WTC11 (cell line): Measurements from ENCODE around the gene SMYD5. TPM values are rescaled to one million over a fixed set of nuclear protein-coding genes. Genes with fewer than 3 reads are reported as not detected.
"Not testable (repeated sequence)": the region's sequence is repeated elsewhere in the genome, so short reads cannot be mapped to it uniquely, and the experiment has no call there.

ENCODE experiments used
- ATAC-seq: fragments of 200-7000 bp; cut with Tn5 transposase; 2 replicates; pipeline ENCODE4 v1.10.0; 2021; ENCODE audit warnings: mild to moderate bottlenecking, moderate library complexity
- CTCF ChIA-PET: fragments of 300-600 bp; sonication (Branson Sonifier 250); formaldehyde crosslinking; loops from one replicate; lab custom pipeline; 2021; ENCODE audit warnings: antibody characterized with exemption; lab: Charles Lee
- POLR2A ChIA-PET: fragments of 350-600 bp; sonication (Branson Sonifier 250); formaldehyde crosslinking; loops from one replicate; lab custom pipeline; 2021; ENCODE audit warnings: antibody characterized with exemption; lab: Charles Lee
- DNase-seq: peaks from one replicate; pipeline ENCODE4 v3.0.0; 2021; ENCODE audit warnings: low spot score
- H3K27ac Mint-ChIP-seq: 2 replicates; pipeline ENCODE4 v1.8.0; 2021; ENCODE audit warnings: mixed read lengths
- H3K27me3 Mint-ChIP-seq: 2 replicates; pipeline ENCODE4 v1.8.0; 2021; ENCODE audit warnings: low read depth, mild to moderate bottlenecking, moderate library complexity, mixed read lengths
- H3K36me3 Mint-ChIP-seq: 2 replicates; pipeline ENCODE4 v1.8.0; 2021; ENCODE audit warnings: mixed read lengths
- H3K4me1 Mint-ChIP-seq: 2 replicates; pipeline ENCODE4 v1.8.0; 2022; ENCODE audit warnings: mixed read lengths
- H3K4me3 Mint-ChIP-seq: 2 replicates; pipeline ENCODE4 v1.8.0; 2021; ENCODE audit warnings: mild to moderate bottlenecking, moderate library complexity, mixed read lengths
- H3K9me3 Mint-ChIP-seq: 2 replicates; pipeline ENCODE4 v1.8.0; 2021; ENCODE audit warnings: mixed read lengths
- FOXP1 ChIP-seq: sonication (generic); formaldehyde crosslinking; IDR thresholded peaks from 2 replicates; pipeline ENCODE4 v1.8.0; 2022; ENCODE audit warnings: missing genetic modification reagents, mild to moderate bottlenecking, moderate library complexity, borderline replicate concordance
- HMGA2 ChIP-seq: fragments of 250-450 bp; sonication (Bioruptor Pico); IDR thresholded peaks from 2 replicates; pipeline ENCODE4 v1.4.0; 2021; ENCODE audit warnings: mild to moderate bottlenecking, moderate library complexity
- IRF2 ChIP-seq: sonication (generic); formaldehyde crosslinking; IDR thresholded peaks from 2 replicates; pipeline ENCODE4 v1.8.0; 2022; ENCODE audit warnings: low read depth, missing genetic modification reagents, borderline replicate concordance
- NFATC4 ChIP-seq: fragments of 250-450 bp; sonication (Bioruptor Pico); IDR thresholded peaks from 2 replicates; pipeline ENCODE4 v1.9.0; 2021; ENCODE audit warnings: mild to moderate bottlenecking
- OVOL2 ChIP-seq: fragments of 250-450 bp; sonication (Bioruptor Pico); IDR thresholded peaks from 2 replicates; pipeline ENCODE4 v1.9.0; 2021; ENCODE audit warnings: mild to moderate bottlenecking, borderline replicate concordance
- SOX15 ChIP-seq: fragments of 250-450 bp; sonication (Bioruptor Pico); IDR thresholded peaks from 2 replicates; pipeline ENCODE4 v1.9.0; 2021; ENCODE audit warnings: mild to moderate bottlenecking
- TP53 ChIP-seq: sonication (generic); formaldehyde crosslinking; IDR thresholded peaks from 2 replicates; pipeline ENCODE4 v1.8.1; 2023; ENCODE audit warnings: mild to moderate bottlenecking, missing genetic modification reagents
- ZNF232 ChIP-seq: sonication (generic); formaldehyde crosslinking; IDR thresholded peaks from 2 replicates; pipeline ENCODE4 v1.8.0; 2022; ENCODE audit warnings: mild to moderate bottlenecking, missing genetic modification reagents
- ZNF396 ChIP-seq: fragments of 250-450 bp; sonication (Bioruptor Pico); IDR thresholded peaks from 2 replicates; pipeline ENCODE4 v1.8.0; 2021; ENCODE audit warnings: mild to moderate bottlenecking, moderate library complexity, borderline replicate concordance
- total RNA-seq: library from RNA; stranded (reverse); gene quantifications from 3 replicates; pipeline ENCODE4 v1.2.3, GENCODE V29; 2021
- TF ChIP-seq, protein P1 (sequence below): sonication (generic); formaldehyde crosslinking; IDR thresholded peaks from 2 replicates; pipeline ENCODE4 v1.8.1; 2023; ENCODE audit warnings: mild to moderate bottlenecking, missing genetic modification reagents, moderate library complexity
- TF ChIP-seq, protein P2 (sequence below): sonication (generic); formaldehyde crosslinking; IDR thresholded peaks from 2 replicates; pipeline ENCODE4 v1.8.0; 2023; ENCODE audit warnings: missing genetic modification reagents, mild to moderate bottlenecking, borderline replicate concordance
- TF ChIP-seq, protein P3 (sequence below): sonication (generic); formaldehyde crosslinking; IDR thresholded peaks from 2 replicates; pipeline ENCODE4 v1.8.0; 2023; ENCODE audit warnings: missing genetic modification reagents
- TF ChIP-seq, protein P4 (sequence below): sonication (generic); formaldehyde crosslinking; IDR thresholded peaks from 2 replicates; pipeline ENCODE4 v1.8.1; 2022; ENCODE audit warnings: low read depth, mild to moderate bottlenecking, moderate library complexity, missing genetic modification reagents, borderline replicate concordance
- TF ChIP-seq, protein P5 (sequence below): sonication (generic); formaldehyde crosslinking; conservative IDR thresholded peaks from 2 replicates; pipeline ENCODE4 v1.8.1; 2023; ENCODE audit warnings: mild to moderate bottlenecking, low read depth, missing genetic modification reagents, moderate library complexity

SMYD5 gene
- total RNA-seq, 1 experiment from 2014 or later, result 46.7 TPM

DNA sequence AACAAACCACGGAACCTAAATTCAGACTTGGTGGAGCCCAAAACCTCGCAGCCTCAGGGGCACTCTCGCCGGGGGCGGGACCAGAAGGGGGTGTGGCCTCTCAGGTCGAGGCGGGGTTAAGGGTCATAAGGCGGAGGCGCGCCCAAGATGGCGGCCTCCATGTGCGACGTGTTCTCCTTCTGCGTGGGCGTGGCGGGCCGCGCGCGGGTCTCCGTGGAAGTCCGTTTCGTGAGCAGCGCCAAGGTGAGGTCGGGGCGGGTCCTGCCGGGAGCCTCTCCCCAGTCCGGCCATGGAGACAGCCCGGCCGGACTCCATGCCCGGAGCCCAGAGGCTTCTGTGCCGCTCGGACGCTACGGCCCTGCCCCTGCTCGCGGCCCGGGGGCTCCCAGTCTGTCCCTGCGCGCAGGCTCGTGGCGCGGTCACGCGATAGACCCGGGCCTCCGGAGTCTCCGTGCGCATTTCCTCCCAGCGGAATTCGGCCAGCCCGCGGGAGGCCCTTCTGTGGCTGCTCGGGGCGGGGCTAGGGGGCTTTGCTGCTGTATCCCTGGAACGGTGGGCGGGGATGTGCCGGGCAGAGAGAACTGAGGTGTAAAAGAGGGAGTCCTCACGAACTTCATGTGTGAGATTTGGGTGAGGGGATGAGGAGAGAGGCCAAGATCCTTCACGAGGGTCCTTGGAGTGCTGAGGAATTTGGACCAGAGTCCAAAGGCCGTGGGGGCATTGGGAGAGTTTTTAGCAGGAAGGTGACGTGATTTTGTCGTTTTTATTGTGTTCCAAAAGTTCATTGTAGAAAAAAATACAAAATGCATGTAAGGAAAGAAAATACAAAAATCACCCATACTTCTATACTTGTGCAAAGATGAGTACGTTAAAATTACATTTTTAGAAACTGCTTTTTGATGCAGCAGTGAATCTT is at the start of gene SMYD5 (continued):
- TF ChIP-seq NFATC4 (CRISPR knock-in tag) (no peak), IRF2 (CRISPR knock-in tag) (no peak), SOX15 (no peak), ZNF232 (CRISPR knock-in tag) (no peak), HMGA2 (CRISPR knock-in tag) (no peak), OVOL2 (CRISPR knock-in tag) (no peak), ZNF396 (CRISPR knock-in tag) (no peak), FOXP1 (peak; percentile 85; the same call in 1 of the 2 replicates), TP53 (no peak)
- TF ChIP-seq, protein P1, sequence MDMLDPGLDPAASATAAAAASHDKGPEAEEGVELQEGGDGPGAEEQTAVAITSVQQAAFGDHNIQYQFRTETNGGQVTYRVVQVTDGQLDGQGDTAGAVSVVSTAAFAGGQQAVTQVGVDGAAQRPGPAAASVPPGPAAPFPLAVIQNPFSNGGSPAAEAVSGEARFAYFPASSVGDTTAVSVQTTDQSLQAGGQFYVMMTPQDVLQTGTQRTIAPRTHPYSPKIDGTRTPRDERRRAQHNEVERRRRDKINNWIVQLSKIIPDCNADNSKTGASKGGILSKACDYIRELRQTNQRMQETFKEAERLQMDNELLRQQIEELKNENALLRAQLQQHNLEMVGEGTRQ (CRISPR knock-in tag), result peak; percentile 39; the same call in 1 of the 2 replicates
- TF ChIP-seq, protein P2, sequence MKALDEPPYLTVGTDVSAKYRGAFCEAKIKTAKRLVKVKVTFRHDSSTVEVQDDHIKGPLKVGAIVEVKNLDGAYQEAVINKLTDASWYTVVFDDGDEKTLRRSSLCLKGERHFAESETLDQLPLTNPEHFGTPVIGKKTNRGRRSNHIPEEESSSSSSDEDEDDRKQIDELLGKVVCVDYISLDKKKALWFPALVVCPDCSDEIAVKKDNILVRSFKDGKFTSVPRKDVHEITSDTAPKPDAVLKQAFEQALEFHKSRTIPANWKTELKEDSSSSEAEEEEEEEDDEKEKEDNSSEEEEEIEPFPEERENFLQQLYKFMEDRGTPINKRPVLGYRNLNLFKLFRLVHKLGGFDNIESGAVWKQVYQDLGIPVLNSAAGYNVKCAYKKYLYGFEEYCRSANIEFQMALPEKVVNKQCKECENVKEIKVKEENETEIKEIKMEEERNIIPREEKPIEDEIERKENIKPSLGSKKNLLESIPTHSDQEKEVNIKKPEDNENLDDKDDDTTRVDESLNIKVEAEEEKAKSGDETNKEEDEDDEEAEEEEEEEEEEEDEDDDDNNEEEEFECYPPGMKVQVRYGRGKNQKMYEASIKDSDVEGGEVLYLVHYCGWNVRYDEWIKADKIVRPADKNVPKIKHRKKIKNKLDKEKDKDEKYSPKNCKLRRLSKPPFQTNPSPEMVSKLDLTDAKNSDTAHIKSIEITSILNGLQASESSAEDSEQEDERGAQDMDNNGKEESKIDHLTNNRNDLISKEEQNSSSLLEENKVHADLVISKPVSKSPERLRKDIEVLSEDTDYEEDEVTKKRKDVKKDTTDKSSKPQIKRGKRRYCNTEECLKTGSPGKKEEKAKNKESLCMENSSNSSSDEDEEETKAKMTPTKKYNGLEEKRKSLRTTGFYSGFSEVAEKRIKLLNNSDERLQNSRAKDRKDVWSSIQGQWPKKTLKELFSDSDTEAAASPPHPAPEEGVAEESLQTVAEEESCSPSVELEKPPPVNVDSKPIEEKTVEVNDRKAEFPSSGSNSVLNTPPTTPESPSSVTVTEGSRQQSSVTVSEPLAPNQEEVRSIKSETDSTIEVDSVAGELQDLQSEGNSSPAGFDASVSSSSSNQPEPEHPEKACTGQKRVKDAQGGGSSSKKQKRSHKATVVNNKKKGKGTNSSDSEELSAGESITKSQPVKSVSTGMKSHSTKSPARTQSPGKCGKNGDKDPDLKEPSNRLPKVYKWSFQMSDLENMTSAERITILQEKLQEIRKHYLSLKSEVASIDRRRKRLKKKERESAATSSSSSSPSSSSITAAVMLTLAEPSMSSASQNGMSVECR, result peak; percentile 40; the same call in 1 of the 2 replicates
- TF ChIP-seq, protein P3, sequence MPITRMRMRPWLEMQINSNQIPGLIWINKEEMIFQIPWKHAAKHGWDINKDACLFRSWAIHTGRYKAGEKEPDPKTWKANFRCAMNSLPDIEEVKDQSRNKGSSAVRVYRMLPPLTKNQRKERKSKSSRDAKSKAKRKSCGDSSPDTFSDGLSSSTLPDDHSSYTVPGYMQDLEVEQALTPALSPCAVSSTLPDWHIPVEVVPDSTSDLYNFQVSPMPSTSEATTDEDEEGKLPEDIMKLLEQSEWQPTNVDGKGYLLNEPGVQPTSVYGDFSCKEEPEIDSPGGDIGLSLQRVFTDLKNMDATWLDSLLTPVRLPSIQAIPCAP (CRISPR knock-in tag), result no peak
- TF ChIP-seq, protein P4, sequence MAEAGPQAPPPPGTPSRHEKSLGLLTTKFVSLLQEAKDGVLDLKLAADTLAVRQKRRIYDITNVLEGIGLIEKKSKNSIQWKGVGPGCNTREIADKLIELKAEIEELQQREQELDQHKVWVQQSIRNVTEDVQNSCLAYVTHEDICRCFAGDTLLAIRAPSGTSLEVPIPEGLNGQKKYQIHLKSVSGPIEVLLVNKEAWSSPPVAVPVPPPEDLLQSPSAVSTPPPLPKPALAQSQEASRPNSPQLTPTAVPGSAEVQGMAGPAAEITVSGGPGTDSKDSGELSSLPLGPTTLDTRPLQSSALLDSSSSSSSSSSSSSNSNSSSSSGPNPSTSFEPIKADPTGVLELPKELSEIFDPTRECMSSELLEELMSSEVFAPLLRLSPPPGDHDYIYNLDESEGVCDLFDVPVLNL (CRISPR knock-in tag), result no peak
- TF ChIP-seq, protein P5, sequence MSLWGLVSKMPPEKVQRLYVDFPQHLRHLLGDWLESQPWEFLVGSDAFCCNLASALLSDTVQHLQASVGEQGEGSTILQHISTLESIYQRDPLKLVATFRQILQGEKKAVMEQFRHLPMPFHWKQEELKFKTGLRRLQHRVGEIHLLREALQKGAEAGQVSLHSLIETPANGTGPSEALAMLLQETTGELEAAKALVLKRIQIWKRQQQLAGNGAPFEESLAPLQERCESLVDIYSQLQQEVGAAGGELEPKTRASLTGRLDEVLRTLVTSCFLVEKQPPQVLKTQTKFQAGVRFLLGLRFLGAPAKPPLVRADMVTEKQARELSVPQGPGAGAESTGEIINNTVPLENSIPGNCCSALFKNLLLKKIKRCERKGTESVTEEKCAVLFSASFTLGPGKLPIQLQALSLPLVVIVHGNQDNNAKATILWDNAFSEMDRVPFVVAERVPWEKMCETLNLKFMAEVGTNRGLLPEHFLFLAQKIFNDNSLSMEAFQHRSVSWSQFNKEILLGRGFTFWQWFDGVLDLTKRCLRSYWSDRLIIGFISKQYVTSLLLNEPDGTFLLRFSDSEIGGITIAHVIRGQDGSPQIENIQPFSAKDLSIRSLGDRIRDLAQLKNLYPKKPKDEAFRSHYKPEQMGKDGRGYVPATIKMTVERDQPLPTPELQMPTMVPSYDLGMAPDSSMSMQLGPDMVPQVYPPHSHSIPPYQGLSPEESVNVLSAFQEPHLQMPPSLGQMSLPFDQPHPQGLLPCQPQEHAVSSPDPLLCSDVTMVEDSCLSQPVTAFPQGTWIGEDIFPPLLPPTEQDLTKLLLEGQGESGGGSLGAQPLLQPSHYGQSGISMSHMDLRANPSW (CRISPR knock-in tag), result peak; percentile 77; the same call in 1 of the 2 replicates

DNA sequence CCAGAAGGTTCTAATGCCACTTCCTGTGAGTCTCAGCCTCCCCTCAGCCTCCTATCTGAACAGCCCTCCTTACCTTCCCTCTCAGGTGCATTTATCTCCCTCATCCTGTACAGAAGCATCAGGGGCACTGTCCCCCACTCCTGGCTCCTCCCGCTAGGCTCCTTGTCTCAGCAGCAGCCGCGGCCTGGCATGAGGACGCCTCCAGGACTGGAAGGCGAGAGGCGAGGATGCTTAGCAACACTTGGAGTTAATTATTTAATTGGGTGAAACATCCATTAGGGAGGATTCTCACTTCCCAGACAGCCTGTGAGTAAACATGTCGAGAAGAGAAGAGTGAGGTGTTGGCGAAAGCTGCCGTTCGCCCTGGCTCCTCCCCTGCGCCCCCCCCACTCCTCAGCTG is 48.1 kb upstream of the SMYD5 start:
- ATAC-seq, POLR2A ChIA-PET, H3K4me1 Mint-ChIP-seq, H3K9me3 Mint-ChIP-seq, H3K36me3 Mint-ChIP-seq, CTCF ChIA-PET, DNase-seq, H3K4me3 Mint-ChIP-seq, H3K27ac Mint-ChIP-seq: not testable (repeated sequence)
- peaks cover 10% of the 10 kb centered on the region for H3K27me3 Mint-ChIP-seq

DNA sequence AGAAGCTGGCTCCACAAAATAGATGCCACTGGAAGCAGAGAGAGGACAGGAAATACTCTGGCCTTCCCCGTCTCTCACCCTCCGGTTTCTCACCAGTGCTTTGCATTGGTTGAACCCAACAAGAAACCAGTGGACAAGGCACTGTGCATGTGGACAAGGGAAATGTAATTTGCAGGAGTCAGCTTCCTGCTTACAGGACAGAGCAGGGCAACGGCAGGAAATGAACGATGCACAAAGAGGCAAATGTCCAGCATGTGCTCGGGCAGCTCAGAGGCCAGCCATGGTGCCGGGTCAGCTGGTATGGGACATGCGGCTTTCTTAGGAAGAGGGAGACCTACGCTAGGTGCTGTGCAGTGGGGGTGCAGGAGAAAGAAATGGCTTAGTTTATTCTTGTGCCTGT is 47.2 kb upstream of the SMYD5 start:
- ATAC-seq, CTCF ChIA-PET, H3K4me1 Mint-ChIP-seq, H3K27ac Mint-ChIP-seq, H3K36me3 Mint-ChIP-seq, H3K4me3 Mint-ChIP-seq, POLR2A ChIA-PET, H3K9me3 Mint-ChIP-seq, DNase-seq: not testable (repeated sequence)
- peaks cover 11% of the 10 kb centered on the region for H3K27me3 Mint-ChIP-seq

DNA sequence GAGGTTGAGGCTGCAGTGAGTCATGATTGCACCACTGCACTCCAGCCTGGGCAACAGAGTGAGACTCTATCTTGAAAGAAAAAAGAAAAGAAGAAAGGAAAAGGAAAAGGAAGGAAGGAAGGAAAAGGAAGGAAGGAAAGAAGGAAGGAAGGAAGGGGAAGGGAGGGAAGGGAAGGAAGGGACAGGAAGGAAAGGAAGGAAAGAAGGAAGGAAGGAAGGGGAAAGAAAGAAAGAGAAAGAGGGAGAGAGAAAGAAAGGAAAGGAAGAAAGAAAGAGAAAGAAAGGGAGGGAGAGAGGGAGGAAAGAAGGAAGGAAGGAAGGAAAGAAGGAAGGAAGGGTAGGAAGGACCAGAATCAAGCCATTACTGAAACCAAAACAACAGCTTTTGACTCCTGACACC is 45.7 kb upstream of the SMYD5 start:
- H3K4me1 Mint-ChIP-seq, H3K27ac Mint-ChIP-seq, DNase-seq, H3K4me3 Mint-ChIP-seq, POLR2A ChIA-PET, H3K36me3 Mint-ChIP-seq, ATAC-seq, H3K9me3 Mint-ChIP-seq: not testable (repeated sequence)
- H3K27me3 Mint-ChIP-seq, result peaks cover 25% of the 10 kb centered on the region
- CTCF ChIA-PET, result interaction anchor here (1.0 to 1.3 kb wide), 2 partner anchors 9 to 12 kb away, joined by 5 to 6 read pairs; no protein-coding TSS in a partner anchor

DNA sequence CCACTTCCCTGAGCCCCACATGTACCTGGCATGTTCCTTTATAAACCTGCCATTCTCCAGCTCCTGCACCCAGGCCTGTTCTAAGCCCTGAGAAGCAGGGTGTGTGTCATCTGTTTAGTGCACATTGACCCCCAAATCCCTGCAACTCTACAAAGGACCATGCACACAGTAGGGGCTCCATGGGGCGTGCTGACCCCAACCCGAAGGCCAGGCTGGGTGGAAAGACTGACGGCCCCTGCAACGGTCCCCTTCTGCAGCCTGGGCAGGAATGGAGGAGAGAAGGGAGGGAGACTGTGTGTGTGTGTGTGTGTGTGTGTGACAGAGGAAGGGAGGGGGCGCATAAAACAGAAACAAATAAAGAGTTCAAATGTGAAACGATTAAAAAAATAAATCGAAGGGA is 43.7 kb upstream of the SMYD5 start:
- H3K4me1 Mint-ChIP-seq, H3K36me3 Mint-ChIP-seq, ATAC-seq, DNase-seq, H3K9me3 Mint-ChIP-seq, H3K27ac Mint-ChIP-seq, POLR2A ChIA-PET, H3K4me3 Mint-ChIP-seq: not testable (repeated sequence)
- CTCF ChIA-PET, result interaction anchor here (0.8 kb wide), 1 partner anchor 14 kb away, joined by 3 read pairs; no protein-coding TSS in a partner anchor
- peaks cover 44% of the 10 kb centered on the region for H3K27me3 Mint-ChIP-seq
